ENCODE measurements around the gene DNALI1.

DNA sequence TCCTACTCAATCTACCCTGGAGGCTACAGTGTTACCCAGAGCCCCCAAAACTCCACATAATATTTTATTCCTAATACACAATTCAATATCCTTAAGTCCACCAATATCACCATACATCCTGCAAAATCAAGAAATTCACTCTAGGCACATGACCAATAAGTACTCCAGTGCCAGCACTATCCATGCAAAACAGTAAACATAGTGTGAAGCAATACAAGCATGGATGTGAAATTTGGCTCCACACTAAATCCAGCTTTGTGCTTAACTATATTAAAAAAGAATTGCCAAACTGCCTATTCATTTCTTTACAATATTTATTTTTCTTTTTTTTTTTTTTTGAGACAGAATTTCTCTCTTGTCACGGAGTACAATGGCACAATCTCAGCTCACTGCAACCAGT, 39.2 kb upstream of the DNALI1 start:
- TF ChIP-seq, protein P1, sequence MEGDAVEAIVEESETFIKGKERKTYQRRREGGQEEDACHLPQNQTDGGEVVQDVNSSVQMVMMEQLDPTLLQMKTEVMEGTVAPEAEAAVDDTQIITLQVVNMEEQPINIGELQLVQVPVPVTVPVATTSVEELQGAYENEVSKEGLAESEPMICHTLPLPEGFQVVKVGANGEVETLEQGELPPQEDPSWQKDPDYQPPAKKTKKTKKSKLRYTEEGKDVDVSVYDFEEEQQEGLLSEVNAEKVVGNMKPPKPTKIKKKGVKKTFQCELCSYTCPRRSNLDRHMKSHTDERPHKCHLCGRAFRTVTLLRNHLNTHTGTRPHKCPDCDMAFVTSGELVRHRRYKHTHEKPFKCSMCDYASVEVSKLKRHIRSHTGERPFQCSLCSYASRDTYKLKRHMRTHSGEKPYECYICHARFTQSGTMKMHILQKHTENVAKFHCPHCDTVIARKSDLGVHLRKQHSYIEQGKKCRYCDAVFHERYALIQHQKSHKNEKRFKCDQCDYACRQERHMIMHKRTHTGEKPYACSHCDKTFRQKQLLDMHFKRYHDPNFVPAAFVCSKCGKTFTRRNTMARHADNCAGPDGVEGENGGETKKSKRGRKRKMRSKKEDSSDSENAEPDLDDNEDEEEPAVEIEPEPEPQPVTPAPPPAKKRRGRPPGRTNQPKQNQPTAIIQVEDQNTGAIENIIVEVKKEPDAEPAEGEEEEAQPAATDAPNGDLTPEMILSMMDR (IDR thresholded peaks at IDR 0.05; ENCODE audit: extremely low read depth in 1 of 2, insufficient read depth in 1 of 2, low read depth in 1 of 2, low read length in 2 of 2) = no peak
- TF ChIP-seq EZH2 (IDR thresholded peaks at IDR 0.05; ENCODE audit: borderline replicate concordance, low read depth, low read length, severe bottlenecking) (no peak), GATA2 (IDR thresholded peaks at IDR 0.05; ENCODE audit: insufficient read depth, insufficient read length, low read depth, low read length) (no peak), POLR2A (IDR thresholded peaks at IDR 0.05; ENCODE audit: low read depth, low read length) (no peak)
- TF ChIP-seq, protein P2, sequence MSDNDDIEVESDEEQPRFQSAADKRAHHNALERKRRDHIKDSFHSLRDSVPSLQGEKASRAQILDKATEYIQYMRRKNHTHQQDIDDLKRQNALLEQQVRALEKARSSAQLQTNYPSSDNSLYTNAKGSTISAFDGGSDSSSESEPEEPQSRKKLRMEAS (IDR thresholded peaks at IDR 0.05; ENCODE audit: insufficient read depth, insufficient read length) = no peak
